Activated T-helper 1 cell treated with anti-CD3 and anti-CD28 coated beads, Interleukin-2, amount 50 U/mL, for 16 hours (primary cell): ENCODE measurements around the gene TWIST2.

Source experiments
- DNase-seq, 2 donors: peaks; one replicate each; pipeline ENCODE4 v3.0.0-alpha.2; 2020; ENCODE audit warnings: low read depth in 1 of 2, low spot score in 1 of 2

Gene TWIST2

GRCh38 chr2:238847841-238848690 is at the start of gene TWIST2:
Gene TWIST2, plus strand, starts transcription at chr2:238848085. Its CDS starts 131 bp downstream, at chr2:238848216.
- no peak for DNase-seq

GRCh38 chr2:238801791-238802190 is 46.1 kb upstream of the TWIST2 start:
- no peak for DNase-seq

DNA sequence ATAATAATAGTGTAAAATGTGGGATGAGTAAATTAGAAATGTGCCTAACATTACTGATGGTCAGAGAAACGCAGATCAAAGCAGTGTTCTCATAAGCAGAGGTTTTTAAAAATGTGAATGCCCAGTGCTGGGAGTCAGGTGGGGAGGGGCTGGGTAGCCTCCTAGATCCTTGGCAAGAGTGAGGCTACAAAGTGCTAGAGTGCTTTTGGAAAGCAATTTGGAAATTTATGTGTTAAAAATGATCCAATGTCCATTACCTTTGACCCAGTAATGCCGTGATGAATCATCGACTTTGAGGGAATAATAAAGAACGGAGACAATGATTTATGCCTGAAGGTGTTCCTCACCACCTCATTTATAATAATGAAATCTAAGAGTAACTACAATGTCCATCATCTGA is 44.9 kb upstream of the TWIST2 start:
- no peak for DNase-seq

DNA sequence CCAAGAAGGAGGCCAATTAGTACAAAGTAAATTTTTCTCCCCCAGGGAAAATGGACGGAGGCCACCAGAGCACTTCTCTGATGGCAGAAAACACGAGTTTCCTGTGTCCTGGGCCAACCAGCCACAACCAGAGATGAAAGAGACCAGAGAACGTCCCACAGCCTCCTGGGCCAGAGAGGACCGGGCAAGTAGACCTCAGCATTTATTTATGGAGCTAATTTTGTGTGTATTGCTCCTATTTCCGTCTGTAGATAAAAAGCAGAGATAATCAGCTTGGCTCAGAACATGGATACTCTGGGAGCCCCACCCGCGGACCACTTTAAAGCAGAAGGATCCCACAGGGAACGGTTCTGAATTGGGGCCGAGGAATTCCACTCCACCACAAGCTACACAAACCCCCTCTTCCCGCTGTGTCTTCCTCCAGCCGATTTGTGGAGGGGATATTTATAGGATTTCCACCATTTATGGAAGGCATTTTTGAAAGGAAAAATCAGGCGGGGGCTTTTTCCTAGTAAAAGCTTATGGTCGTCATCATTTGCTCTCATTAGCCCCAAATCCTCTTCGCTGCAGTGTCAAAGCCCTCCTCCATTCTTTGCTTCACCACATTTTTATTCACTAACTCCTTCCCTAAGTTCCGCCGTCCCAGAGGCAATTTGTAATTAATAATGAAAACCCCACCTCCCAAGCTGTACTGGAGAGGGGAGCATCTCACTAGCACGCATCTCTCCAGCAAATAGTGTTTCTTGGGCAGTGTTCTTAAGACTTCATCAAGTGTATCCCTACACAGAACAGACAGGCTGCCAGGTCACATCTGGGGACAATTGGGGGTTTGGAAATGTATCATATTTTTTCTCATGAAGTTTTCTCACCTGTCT is 43.7 kb upstream of the TWIST2 start:
- DNase-seq: no peak

DNA sequence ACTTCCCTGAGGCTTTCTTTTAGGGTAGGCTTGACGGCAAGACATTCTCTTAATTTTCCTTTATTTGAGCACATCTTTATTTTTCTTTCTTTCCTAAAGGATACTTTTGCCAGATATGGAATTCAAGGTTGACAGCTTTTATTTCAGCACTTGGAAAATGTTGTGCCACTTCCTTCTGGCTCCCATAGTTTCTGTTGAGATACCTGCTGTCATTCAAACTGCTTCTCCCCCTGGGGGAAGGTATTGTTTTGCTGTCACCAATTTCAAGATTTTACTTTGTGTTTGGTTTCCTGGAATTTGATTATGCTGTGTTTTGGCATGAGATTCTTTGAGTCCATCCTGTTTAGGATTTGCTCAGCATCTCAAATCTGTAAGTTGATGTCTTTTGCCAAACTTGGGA is 39.1 kb upstream of the TWIST2 start:
- no peak for DNase-seq

DNA sequence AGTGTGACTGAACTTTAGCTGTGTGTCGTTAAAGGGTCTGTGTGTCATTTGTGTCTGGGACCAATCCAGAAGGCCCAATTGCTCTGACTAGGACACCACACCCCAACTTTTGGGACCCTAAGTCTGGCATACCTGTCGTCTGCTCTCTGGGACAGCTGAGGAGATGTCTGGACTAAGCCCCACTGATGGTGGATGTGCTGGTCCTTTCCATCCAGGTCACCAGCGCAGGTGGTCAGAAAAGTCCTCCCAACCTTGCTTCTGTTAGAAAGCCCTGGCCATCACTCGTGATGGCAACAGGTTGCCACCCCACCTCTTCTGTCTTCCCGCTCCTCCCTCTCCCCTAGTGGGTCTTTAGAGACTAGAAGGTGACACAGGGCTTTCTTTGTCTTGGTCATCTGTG is 37.6 kb upstream of the TWIST2 start:
- no peak for DNase-seq

- no peak for DNase-seq
Observed at GRCh38 chr2:238811293-238811692, 36.6 kb upstream of the TWIST2 start.

DNA sequence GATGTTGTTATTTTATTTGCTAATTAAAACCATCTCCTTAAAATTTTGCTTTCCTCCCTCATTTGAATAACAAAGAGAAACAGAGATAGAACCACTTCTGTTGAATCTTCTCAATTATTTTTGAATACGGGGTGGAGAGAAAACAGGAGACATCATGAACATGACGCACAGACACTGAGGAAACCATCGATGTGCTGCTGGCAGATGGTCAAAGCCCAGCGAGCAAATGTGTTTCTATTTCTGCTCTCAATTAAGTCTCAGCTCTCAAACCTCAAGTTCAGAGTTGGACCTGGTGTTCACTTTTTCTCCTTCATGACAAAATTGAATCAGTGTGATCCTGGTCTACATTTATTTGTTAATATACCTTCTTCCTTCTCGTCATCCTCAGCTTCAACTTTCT is 36.1 kb upstream of the TWIST2 start:
- DNase-seq: no peak

DNA sequence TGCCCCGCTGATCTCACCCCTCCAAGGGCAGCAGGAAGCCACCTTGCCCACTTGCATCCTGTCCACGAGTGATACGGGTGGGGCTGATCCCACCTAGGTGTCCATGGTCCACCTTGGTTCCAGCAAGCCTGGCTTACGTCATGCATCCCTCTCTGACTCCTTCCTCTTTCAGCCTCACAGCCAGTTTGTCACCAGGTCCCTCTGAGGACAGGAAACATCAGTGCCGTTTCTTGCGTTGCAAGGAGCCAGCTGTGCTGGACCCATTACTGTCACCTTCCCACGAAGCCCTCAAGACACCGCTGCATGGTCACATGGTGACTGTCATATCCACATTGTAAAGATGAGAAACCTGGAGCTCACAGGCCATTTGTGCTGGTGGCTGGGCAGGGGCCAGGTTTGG is 34.8 kb upstream of the TWIST2 start:
- no peak for DNase-seq

DNA sequence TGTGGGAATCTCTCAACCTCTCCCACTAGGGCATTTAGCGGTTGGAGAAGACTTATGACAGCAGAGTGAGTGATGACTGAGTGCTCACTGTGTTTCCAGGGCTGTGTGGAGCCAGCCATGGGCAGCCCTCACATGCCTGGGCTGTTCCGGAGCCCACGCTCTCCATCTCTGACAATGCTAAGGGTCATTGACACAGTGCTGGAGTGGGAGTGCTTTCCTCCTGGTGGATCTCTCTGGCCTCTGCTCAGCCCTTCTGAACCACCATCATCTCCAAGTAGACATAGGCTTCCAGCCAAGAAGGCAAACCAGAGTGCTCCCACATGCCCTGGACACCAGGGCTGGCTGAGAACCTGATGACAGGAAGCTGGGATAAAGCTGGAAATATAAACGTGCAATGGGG is 33.1 kb upstream of the TWIST2 start:
- DNase-seq: no peak

DNA sequence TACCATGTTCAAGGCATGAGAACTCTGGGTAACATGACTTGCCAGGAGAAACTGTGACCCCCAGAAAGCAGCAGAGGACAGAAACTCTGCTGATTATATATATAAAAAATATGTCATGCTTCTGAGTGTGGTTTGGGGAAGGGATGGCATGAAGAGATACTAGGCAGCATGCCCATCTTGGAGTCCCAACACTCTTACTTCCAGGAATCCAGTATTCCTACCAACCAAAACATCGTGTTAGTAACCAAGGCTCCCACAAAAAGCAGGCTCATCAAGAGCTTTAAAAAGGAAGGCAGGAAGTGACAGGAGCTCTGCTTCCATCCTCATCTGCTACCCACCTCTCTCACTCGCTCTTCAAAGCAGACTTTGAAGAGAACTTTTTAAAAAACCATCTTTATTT is 31.6 kb upstream of the TWIST2 start:
- no peak for DNase-seq

DNA sequence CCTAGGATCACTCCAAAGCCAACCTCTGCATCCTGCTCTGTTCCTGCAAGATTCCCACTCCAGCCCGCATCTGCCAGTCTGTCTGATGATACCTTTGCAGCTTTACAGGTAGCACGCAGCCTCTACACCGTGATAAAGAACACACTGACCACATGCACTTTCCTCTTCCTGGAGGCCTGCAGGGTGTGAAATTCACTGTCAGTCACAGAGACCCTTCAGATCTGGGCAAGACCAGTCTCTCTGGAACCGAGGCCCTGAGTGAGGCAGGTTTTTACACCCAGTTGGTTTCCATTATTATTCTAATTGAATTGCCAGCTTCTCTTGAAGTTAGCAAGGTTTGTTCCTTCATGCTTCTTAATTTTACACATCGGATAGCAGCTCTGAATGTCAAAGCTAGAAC is 30.5 kb upstream of the TWIST2 start:
- no peak for DNase-seq

DNA sequence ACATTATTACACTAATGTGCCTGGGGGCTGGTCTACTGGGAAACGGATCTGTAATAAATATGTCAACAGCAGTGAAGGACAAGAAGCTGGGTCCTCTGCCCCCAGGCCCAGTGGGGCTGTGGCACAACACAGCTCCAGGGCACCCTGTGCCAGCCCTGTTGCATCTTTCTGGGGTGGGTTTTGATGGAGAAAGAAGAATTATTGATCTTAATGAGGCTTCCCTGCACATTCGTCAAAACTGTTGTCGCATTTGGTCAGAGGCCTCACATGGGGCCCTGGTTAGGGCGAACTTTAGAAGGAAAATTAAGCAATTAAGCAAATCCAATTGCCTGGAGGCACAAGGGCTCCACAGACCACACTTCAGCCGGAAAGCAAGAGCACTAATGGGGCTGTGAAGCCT is 30.0 kb upstream of the TWIST2 start:
- no peak for DNase-seq

- no peak for DNase-seq
Observed at GRCh38 chr2:238818561-238818960, 29.3 kb upstream of the TWIST2 start.

- no peak for DNase-seq
Observed at GRCh38 chr2:238820197-238820596, 27.7 kb upstream of the TWIST2 start.

DNA sequence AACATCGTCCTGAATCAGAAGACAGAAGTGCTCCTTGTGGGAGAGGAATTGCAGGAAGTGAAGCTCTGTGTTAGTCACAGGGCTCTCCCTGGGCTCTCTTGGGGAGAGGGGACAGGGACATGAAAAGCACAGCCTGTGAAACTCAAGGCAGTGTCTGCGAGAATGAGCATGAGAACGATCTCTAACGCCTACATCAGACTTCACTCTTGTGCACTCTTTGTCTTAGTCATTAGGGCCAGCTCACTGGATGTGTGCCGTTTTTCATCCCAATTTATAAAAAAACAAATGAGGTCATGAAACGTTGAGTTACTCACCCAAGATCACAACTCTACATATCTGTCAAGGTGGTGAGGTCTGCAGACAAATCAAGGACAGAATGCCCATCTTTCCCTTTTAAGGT is 27.0 kb upstream of the TWIST2 start:
- no peak for DNase-seq

- no peak for DNase-seq
Observed at GRCh38 chr2:238821391-238821790, 26.5 kb upstream of the TWIST2 start.

- no peak for DNase-seq
Observed at GRCh38 chr2:238821944-238822670, 25.8 kb upstream of the TWIST2 start.

DNA sequence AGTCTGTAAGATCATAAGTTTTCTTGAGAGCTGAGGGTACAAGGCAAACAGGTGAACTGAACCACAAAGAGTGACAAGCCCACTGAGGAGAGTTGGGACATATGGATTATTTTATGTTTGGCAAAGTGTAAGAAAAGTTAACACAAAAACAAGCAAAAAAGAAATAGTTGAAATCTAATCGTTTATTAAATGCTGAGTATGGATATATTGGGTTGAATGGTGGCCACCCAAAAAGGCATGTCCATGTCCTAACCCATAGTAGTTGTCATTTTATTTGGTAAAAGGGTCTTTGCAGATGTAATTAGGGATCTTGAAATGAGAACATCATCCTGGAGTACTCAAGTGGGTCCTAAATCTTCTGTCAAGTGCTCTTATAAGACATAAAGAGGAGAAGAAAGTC is 24.9 kb upstream of the TWIST2 start:
- DNase-seq: no peak

DNA sequence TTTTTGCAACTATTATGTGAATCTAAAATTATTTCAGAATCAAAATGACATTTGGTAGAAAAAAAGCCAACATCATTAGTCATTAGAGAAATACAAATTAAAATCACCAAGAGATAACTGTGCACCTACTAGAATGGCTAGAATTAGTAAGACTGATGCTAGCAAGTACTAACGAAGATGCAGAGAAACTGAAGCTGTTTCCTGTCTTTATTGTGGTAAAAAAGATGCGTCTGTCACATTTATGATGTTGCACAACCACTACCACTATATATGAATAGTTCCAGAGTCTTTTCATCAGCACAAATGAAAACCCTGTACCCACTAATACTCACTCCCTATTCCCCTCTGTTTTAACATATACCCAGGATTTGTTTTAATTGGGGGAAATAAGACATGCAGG is 16.7 kb upstream of the TWIST2 start:
- DNase-seq: no peak

DNA sequence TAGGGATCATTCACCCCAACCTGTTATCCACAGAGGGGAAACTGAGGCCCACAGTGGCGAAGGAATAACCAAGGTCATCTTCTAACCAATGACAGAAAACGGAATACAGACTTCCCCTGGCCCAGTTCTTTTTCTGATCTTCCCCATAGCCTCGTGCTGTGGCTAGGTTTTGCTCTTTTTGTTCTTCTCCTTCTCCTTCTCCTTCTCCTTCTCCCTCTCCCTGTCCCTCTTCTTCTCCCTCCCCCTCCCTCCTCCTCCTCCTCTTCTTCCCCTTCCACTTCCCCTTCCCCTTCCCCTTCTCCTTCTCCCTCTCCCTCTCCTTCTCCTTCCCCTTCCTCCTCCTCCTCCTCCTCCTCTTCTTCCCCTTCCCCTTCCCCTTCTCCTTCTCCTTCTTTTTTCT is 12.9 kb upstream of the TWIST2 start:
- no peak for DNase-seq
